ENCODE data around the gene MBNL2.

The MBNL2 gene

DNA sequence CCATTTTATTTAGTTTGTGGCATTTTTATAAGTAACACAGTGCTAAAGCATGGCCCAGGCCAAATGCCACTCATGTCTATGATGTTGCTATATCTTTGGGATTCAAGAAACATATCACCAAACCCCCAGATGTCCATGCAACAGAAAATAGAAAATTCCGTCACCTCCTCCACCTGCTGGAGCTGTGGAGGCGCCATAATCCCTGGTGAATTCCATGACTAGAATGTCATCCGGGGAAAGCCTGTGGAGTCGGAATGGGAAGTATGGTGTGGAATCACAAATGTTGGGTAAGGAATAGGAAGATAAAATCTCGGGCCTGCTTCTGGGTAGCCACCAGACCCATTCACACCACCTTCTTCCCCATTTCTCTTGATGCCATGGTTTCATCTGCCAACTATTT lies 160.1 kb downstream of the MBNL2 start:
- peaks cover 24% of the 10 kb centered on the region for H3K36me3 ChIP-seq (ENCODE audit: insufficient read depth, low read length)
- no peak overlapping the region for H3K4me3 ChIP-seq (ENCODE audit: low read depth in 1 of 2, low read length in 2 of 2)
- H3K27ac ChIP-seq (ENCODE audit: low read depth, low read length) = no peak overlapping the region
- H3K4me1 ChIP-seq (ENCODE audit: insufficient read depth, low read length) = peaks cover 16% of the 10 kb centered on the region
- no peaks in the 10 kb centered on the region for H3K9me3 ChIP-seq (ENCODE audit: low read length)
- H3K27me3 ChIP-seq (ENCODE audit: control insufficient read depth in 1 of 2, insufficient read depth in 2 of 2, low read length in 2 of 2) = no peaks in the 10 kb centered on the region
- no peak overlapping the region for H3K9ac ChIP-seq (ENCODE audit: low read length)

DNA sequence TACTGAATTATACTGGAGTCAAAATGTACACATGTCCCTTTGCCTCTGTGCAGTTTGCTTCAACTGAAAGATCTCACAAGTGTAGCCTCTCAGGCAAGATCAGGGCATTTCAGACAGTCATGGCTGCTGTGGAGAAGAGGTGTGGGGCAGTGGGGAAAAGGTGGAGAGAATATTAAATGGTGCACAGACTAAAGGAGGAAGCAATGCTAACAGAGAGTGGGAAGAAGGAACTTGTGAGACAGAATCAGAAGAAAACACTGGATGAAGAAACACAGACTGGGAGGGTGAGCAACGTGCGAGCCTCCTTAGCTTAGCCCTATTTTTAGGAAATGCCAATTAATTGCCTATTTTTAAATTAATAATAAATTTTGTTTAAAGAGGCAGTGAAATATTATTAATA lies 162.2 kb downstream of the MBNL2 start:
- Histone ChIP-seq H3K27ac (ENCODE audit: low read depth, low read length) (no peak overlapping the region), H3K27me3 (ENCODE audit: control insufficient read depth in 1 of 2, insufficient read depth in 2 of 2, low read length in 2 of 2) (no peaks in the 10 kb centered on the region), H3K4me3 (ENCODE audit: low read depth in 1 of 2, low read length in 2 of 2) (no peak overlapping the region), H3K36me3 (ENCODE audit: insufficient read depth, low read length) (peaks cover 29% of the 10 kb centered on the region), H3K4me1 (ENCODE audit: insufficient read depth, low read length) (peaks cover 24% of the 10 kb centered on the region), H3K9ac (ENCODE audit: low read length) (no peak overlapping the region), H3K9me3 (ENCODE audit: low read length) (no peaks in the 10 kb centered on the region)

DNA sequence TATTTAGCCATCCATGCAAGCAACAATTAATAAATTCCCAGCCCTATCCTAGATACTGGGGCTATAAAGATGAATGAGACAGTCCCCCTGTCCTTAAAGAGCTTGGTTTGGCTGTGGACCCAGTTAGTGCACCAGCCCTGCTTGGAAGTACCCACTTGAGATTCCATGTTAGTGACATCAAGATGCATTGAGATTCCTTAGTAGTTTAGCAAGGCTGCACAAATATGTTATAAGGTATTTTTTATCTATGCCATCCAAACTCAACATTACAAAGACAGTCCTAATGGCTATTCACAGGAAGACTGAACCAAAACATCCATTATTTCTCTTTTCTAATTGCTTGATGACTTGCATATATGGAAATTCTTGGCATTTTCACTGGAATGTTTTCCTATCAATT lies 163.0 kb downstream of the MBNL2 start:
- peaks cover 24% of the 10 kb centered on the region for H3K4me1 ChIP-seq (ENCODE audit: insufficient read depth, low read length)
- H3K4me3 ChIP-seq (ENCODE audit: low read depth in 1 of 2, low read length in 2 of 2) = no peak overlapping the region
- H3K27ac ChIP-seq (ENCODE audit: low read depth, low read length) = no peak overlapping the region
- no peaks in the 10 kb centered on the region for H3K27me3 ChIP-seq (ENCODE audit: control insufficient read depth in 1 of 2, insufficient read depth in 2 of 2, low read length in 2 of 2)
- no peaks in the 10 kb centered on the region for H3K9me3 ChIP-seq (ENCODE audit: low read length)
- H3K9ac ChIP-seq (ENCODE audit: low read length) = no peak overlapping the region
- peaks cover 24% of the 10 kb centered on the region for H3K36me3 ChIP-seq (ENCODE audit: insufficient read depth, low read length)

DNA sequence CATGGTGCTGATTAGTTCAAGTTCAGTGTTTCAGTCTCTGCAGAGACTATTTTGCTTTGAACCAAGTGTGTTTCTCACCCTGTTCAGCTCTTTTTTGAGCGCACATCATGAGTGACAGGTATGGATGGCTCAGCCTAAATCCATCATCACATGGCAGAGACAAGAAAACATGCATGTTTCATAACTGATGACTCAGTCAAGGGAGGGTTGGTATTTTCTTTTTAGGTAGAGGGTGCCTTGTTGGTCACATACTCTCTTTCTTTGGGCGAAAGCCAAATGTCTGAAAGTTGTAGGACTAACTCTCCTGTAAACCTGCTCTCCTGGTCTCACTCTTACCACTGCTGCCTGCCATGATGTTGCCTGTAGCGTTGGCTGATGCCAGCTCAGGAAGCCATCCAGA lies 163.7 kb downstream of the MBNL2 start:
- no peak overlapping the region for H3K9ac ChIP-seq (ENCODE audit: low read length)
- H3K4me1 ChIP-seq (ENCODE audit: insufficient read depth, low read length) = peaks cover 24% of the 10 kb centered on the region
- H3K27me3 ChIP-seq (ENCODE audit: control insufficient read depth in 1 of 2, insufficient read depth in 2 of 2, low read length in 2 of 2) = no peaks in the 10 kb centered on the region
- no peak overlapping the region for H3K4me3 ChIP-seq (ENCODE audit: low read depth in 1 of 2, low read length in 2 of 2)
- H3K36me3 ChIP-seq (ENCODE audit: insufficient read depth, low read length) = peaks cover 20% of the 10 kb centered on the region
- no peaks in the 10 kb centered on the region for H3K9me3 ChIP-seq (ENCODE audit: low read length)
- H3K27ac ChIP-seq (ENCODE audit: low read depth, low read length) = no peak overlapping the region

DNA sequence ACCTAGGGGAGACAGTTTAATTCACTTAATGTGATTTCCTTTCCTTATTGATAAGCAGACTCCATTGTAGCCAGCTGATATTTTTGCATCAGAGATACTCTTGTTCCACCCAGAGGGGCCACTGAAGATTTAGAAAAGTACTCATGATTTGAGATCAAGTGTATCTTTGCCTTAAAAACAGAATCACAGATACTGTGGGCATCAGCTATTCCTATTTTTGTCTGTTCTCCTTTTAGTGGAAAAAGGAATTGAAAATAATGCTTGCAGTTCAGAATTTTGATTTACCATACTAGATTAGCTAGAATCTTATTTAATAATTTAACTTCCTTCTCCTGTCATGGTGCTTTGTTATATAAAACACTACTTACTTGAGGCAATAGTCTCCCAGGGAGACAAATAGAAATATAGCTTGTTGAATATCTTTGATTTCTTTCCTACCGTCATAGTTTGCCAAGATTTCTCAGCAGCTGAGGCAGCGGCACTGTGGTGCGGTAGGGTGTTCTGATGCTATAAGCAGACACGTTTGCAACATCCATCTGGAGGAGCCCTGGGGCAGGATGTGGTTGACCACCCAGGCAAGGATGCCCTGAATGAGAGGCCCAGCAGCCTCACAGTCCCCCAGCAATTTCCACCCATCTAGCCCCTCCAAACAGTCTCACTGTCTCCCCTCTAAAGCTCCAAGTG lies 164.8 kb downstream of the MBNL2 start:
- H3K27me3 ChIP-seq (ENCODE audit: control insufficient read depth in 1 of 2, insufficient read depth in 2 of 2, low read length in 2 of 2) = no peaks in the 10 kb centered on the region
- H3K27ac ChIP-seq (ENCODE audit: low read depth, low read length) = no peak overlapping the region
- H3K4me3 ChIP-seq (ENCODE audit: low read depth in 1 of 2, low read length in 2 of 2) = no peak overlapping the region
- H3K9me3 ChIP-seq (ENCODE audit: low read length) = no peaks in the 10 kb centered on the region
- peaks cover 24% of the 10 kb centered on the region for H3K4me1 ChIP-seq (ENCODE audit: insufficient read depth, low read length)
- no peak overlapping the region for H3K9ac ChIP-seq (ENCODE audit: low read length)
- peaks cover 26% of the 10 kb centered on the region for H3K36me3 ChIP-seq (ENCODE audit: insufficient read depth, low read length)

DNA sequence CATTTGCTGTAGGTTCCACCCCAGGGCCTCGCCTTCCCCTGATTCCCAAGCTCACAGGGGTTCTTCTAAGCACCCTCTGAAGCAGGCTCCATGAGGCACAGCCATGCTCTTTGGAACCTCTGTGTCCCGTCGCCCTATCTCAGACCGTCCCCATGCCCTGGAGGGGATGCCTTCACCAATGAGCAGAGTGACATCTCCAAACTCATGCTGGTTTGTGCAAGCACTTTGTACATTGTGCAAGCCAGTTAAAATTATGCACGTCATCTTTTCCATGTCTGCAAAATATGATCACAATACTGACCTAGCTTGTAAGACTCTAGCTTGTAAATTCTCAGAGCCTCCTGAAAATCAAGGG lies 165.3 kb downstream of the MBNL2 start:
- H3K27me3 ChIP-seq (ENCODE audit: control insufficient read depth in 1 of 2, insufficient read depth in 2 of 2, low read length in 2 of 2) = no peaks in the 10 kb centered on the region
- peaks cover 26% of the 10 kb centered on the region for H3K36me3 ChIP-seq (ENCODE audit: insufficient read depth, low read length)
- H3K27ac ChIP-seq (ENCODE audit: low read depth, low read length) = no peak overlapping the region
- H3K4me3 ChIP-seq (ENCODE audit: low read depth in 1 of 2, low read length in 2 of 2) = no peak overlapping the region
- peaks cover 24% of the 10 kb centered on the region for H3K4me1 ChIP-seq (ENCODE audit: insufficient read depth, low read length)
- H3K9me3 ChIP-seq (ENCODE audit: low read length) = no peaks in the 10 kb centered on the region
- H3K9ac ChIP-seq (ENCODE audit: low read length) = no peak overlapping the region

DNA sequence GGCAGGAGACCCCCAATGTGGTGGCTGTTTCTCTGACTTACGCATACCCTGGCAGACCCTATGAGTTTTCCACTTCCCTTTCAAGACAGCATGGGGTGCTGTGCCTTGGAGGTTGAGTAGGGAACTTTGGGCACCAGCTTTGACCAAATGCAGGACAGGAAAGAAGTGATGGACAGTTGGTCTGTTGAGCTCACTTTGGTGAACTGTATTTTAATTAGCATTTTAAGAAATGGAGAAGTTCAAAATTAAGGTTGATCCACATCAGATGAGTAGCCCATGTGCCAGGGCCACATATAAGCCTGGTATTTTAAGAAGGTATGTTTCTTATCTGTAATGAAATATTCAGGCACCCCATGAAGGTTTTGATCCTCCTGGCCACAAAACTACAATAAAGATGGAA lies 165.8 kb downstream of the MBNL2 start:
- Histone ChIP-seq H3K9me3 (ENCODE audit: low read length) (no peaks in the 10 kb centered on the region), H3K27me3 (ENCODE audit: control insufficient read depth in 1 of 2, insufficient read depth in 2 of 2, low read length in 2 of 2) (no peaks in the 10 kb centered on the region), H3K4me3 (ENCODE audit: low read depth in 1 of 2, low read length in 2 of 2) (no peak overlapping the region), H3K36me3 (ENCODE audit: insufficient read depth, low read length) (peaks cover 26% of the 10 kb centered on the region), H3K4me1 (ENCODE audit: insufficient read depth, low read length) (peaks cover 24% of the 10 kb centered on the region), H3K27ac (ENCODE audit: low read depth, low read length) (no peak overlapping the region), H3K9ac (ENCODE audit: low read length) (no peak overlapping the region)

DNA sequence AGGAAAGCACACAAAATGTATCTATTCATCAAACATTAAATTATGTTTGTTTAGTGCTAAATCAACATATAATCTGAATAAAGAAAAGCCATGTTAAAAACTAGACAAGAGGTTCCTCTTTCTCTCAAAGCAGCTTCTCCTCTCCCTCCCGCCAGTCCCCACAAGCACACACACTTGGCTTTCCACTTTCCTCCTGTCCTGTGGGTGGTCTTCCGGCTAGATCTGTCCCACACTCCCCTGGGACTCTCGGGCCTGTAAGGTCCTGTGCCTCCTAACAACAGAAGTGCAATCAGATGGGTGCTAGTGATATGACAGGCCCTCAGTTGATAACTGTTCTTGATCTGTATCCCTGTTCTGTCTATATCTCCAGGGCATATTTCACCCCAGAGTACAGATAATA lies 166.2 kb downstream of the MBNL2 start:
- peaks cover 26% of the 10 kb centered on the region for H3K36me3 ChIP-seq (ENCODE audit: insufficient read depth, low read length)
- H3K9me3 ChIP-seq (ENCODE audit: low read length) = no peaks in the 10 kb centered on the region
- H3K27me3 ChIP-seq (ENCODE audit: control insufficient read depth in 1 of 2, insufficient read depth in 2 of 2, low read length in 2 of 2) = no peaks in the 10 kb centered on the region
- no peak overlapping the region for H3K27ac ChIP-seq (ENCODE audit: low read depth, low read length)
- H3K4me3 ChIP-seq (ENCODE audit: low read depth in 1 of 2, low read length in 2 of 2) = no peak overlapping the region
- no peak overlapping the region for H3K9ac ChIP-seq (ENCODE audit: low read length)
- H3K4me1 ChIP-seq (ENCODE audit: insufficient read depth, low read length) = peaks cover 24% of the 10 kb centered on the region

DNA sequence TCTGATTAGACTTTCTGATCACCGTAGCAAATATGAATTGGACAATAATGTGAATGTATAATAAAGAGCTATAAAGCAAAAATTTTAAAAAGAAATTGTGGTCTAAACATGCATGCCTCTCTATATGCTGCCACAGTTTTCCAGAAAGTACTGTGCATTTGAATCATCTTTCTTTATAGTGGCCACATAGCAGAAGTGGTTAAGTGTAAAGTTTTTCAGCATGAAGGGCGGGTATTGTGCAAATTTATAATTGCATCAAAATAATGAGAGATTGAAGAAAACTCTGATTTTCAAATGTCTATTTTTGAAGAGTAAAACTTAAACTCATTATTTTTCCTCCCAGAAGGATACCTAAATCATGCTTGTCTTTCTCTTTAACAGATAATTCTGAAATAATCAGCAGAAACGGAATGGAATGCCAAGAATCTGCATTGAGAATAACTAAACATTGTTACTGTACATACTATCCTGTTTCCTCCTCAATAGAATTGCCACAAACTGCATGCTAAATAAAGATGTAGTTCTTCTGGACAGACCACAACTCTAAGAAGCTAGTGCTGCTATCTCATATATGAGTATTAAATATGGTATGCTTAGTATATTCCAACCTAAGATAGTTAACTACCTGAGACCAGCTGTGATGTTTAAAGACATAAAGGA lies 168.9 kb downstream of the MBNL2 start:
- H3K4me1 ChIP-seq (ENCODE audit: insufficient read depth, low read length) = peaks cover 9% of the 10 kb centered on the region
- H3K27me3 ChIP-seq (ENCODE audit: control insufficient read depth in 1 of 2, insufficient read depth in 2 of 2, low read length in 2 of 2) = no peaks in the 10 kb centered on the region
- no peak overlapping the region for H3K27ac ChIP-seq (ENCODE audit: low read depth, low read length)
- peaks cover 26% of the 10 kb centered on the region for H3K36me3 ChIP-seq (ENCODE audit: insufficient read depth, low read length)
- no peak overlapping the region for H3K9ac ChIP-seq (ENCODE audit: low read length)
- H3K4me3 ChIP-seq (ENCODE audit: low read depth in 1 of 2, low read length in 2 of 2) = no peak overlapping the region
- H3K9me3 ChIP-seq (ENCODE audit: low read length) = no peaks in the 10 kb centered on the region

DNA sequence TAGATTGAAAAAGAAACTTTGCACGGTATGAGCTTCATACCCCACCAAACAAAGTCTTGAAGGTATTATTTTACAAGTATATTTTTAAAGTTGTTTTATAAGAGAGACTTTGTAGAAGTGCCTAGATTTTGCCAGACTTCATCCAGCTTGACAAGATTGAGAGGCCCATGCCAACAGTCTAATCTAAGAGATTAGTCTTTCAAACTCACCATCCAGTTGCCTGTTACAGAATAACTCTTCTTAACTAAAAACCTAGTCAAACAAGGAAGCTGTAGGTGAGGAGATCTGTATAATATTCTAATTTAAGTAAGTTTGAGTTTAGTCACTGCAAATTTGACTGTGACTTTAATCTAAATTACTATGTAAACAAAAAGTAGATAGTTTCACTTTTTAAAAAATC lies 169.9 kb downstream of the MBNL2 start:
- peaks cover 21% of the 10 kb centered on the region for H3K36me3 ChIP-seq (ENCODE audit: insufficient read depth, low read length)
- no peak overlapping the region for H3K4me3 ChIP-seq (ENCODE audit: low read depth in 1 of 2, low read length in 2 of 2)
- no peaks in the 10 kb centered on the region for H3K27me3 ChIP-seq (ENCODE audit: control insufficient read depth in 1 of 2, insufficient read depth in 2 of 2, low read length in 2 of 2)
- H3K4me1 ChIP-seq (ENCODE audit: insufficient read depth, low read length) = peaks cover 12% of the 10 kb centered on the region
- no peak overlapping the region for H3K9ac ChIP-seq (ENCODE audit: low read length)
- H3K9me3 ChIP-seq (ENCODE audit: low read length) = no peaks in the 10 kb centered on the region
- no peak overlapping the region for H3K27ac ChIP-seq (ENCODE audit: low read depth, low read length)

DNA sequence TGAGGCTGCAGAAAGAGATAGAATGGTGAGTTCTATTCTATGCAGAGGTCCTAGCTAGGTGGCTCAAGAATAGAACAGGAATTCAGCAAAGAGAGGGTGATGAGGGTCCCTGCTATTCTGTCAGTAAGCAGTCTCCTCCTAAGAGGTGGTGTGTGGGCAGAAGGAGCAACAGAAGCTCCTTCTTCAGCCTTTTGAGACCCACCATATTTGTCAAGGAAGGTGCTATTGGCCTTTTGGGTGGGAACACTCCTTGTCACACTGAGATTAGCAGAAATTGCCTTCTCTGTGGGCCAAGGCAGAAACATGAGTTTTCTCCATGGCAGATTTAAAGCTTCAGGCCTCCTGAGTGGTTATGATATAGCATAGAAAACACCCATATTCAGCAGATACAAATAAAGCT lies 172.4 kb downstream of the MBNL2 start:
- H3K4me3 ChIP-seq (ENCODE audit: low read depth in 1 of 2, low read length in 2 of 2) = no peak overlapping the region
- peaks cover 9% of the 10 kb centered on the region for H3K4me1 ChIP-seq (ENCODE audit: insufficient read depth, low read length)
- no peak overlapping the region for H3K9ac ChIP-seq (ENCODE audit: low read length)
- peaks cover 15% of the 10 kb centered on the region for H3K36me3 ChIP-seq (ENCODE audit: insufficient read depth, low read length)
- H3K9me3 ChIP-seq (ENCODE audit: low read length) = no peaks in the 10 kb centered on the region
- no peak overlapping the region for H3K27ac ChIP-seq (ENCODE audit: low read depth, low read length)
- no peaks in the 10 kb centered on the region for H3K27me3 ChIP-seq (ENCODE audit: control insufficient read depth in 1 of 2, insufficient read depth in 2 of 2, low read length in 2 of 2)

Data from muscle layer of colon (tissue), 2 donors.